Measurements from ENCODE around the gene CYP46A1.

CYP46A1 gene

DNA sequence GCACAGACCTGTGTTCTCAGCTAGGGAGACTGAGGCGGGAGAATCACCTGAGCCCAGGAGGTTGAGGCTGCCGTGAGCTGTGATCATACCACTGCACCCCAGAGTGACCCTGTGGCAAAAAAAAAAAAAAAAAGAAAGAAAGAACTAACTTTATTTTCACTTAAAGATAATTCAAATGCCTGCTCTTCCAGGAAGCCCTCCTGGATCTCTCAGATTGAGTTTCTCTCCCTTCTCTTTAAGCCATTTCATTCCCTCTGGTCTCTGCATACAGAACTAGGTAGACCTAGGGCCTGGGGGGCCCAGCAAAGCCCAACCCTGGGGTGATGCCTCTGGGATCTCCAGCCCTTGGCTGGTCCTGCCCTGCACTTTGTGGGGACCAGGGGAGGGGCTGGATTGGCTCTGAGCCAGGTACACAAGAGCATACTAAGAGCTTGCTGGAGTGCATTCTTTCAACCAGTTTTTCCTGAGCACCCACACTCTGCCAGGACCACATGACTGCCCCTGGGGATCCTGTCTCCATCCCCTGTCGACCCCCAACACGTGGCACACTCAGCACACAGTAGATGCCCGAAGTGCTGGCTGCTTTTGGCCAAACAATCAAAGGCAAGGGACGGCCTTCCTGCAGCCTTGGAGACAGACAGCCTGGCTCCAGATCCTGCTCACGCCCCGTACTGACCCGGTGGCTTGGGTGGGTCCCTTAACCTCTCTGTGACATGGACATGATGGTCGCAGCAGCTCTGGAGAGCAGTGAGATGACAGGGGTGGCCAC is 52.7 kb downstream of the CYP46A1 start:
- H3K79me2 ChIP-seq (ENCODE audit: insufficient read depth, low read length): no peaks in the 10 kb centered on the region
- no peak overlapping the region for H3K27ac ChIP-seq (ENCODE audit: low read depth, low read length, poor library complexity, severe bottlenecking)
- no peaks in the 10 kb centered on the region for H3F3A ChIP-seq (ENCODE audit: insufficient read depth, low read length)
- H3K4me3 ChIP-seq (ENCODE audit: low read depth, low read length, poor library complexity, severe bottlenecking): no peak overlapping the region
- H4K20me1 ChIP-seq (ENCODE audit: insufficient read depth, low read length): no peaks in the 10 kb centered on the region
- no peak overlapping the region for H3K9ac ChIP-seq (ENCODE audit: low read length)
- no peaks in the 10 kb centered on the region for H3K4me1 ChIP-seq (ENCODE audit: insufficient read depth, low read length, severe bottlenecking)
- H3K4me2 ChIP-seq (ENCODE audit: low read length): no peak overlapping the region
- H3K9me2 ChIP-seq (ENCODE audit: low read depth, low read length): no peaks in the 10 kb centered on the region
- no peaks in the 10 kb centered on the region for H3K36me3 ChIP-seq (ENCODE audit: insufficient read depth, low read length)
- no peaks in the 10 kb centered on the region for H3K9me3 ChIP-seq (ENCODE audit: low read length)
- TF ChIP-seq EZH2 (IDR thresholded peaks at IDR 0.05; ENCODE audit: borderline replicate concordance, low read length): no peak
- TF ChIP-seq, protein P1, sequence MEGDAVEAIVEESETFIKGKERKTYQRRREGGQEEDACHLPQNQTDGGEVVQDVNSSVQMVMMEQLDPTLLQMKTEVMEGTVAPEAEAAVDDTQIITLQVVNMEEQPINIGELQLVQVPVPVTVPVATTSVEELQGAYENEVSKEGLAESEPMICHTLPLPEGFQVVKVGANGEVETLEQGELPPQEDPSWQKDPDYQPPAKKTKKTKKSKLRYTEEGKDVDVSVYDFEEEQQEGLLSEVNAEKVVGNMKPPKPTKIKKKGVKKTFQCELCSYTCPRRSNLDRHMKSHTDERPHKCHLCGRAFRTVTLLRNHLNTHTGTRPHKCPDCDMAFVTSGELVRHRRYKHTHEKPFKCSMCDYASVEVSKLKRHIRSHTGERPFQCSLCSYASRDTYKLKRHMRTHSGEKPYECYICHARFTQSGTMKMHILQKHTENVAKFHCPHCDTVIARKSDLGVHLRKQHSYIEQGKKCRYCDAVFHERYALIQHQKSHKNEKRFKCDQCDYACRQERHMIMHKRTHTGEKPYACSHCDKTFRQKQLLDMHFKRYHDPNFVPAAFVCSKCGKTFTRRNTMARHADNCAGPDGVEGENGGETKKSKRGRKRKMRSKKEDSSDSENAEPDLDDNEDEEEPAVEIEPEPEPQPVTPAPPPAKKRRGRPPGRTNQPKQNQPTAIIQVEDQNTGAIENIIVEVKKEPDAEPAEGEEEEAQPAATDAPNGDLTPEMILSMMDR (IDR thresholded peaks at IDR 0.05; ENCODE audit: low read length): no peak
- no peaks in the 10 kb centered on the region for H3K27me3 ChIP-seq (ENCODE audit: insufficient read depth, low read length)
- no peak overlapping the region for H2AFZ ChIP-seq (ENCODE audit: low read length)

DNA sequence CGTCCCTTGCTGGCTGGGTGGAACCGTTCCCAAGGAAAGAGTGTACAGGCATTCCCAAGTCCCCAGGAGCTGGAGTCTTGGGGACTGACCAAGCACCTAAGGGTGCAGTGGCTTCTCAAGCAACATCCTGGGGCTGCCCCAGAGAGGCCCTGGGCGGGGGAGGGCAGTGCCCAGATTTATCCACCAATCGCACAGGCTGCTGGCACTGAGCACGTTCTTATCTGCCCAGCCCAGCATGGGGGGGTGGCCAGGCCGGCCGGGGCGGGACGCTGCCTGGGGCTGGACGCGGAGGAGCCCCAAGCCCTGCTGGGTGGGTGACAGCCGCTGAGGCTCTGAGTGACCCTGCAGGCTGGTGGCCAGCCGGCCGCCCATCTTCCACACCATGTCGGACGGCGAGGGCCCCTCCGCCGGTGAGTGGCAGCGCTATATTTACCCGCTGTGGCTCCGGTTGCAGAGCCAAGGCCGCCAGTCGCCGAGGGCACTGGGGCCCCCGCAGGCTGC is 53.4 kb downstream of the CYP46A1 start:
- Histone ChIP-seq H3K36me3 (ENCODE audit: insufficient read depth, low read length) (no peaks in the 10 kb centered on the region), H3K27me3 (ENCODE audit: insufficient read depth, low read length) (no peaks in the 10 kb centered on the region; the same call in 1 of the 2 replicates), H3K4me2 (ENCODE audit: low read length) (no peak overlapping the region), H3K4me3 (ENCODE audit: low read depth, low read length, poor library complexity, severe bottlenecking) (no peak overlapping the region), H3K4me1 (ENCODE audit: insufficient read depth, low read length, severe bottlenecking) (no peaks in the 10 kb centered on the region), H3K27ac (ENCODE audit: low read depth, low read length, poor library complexity, severe bottlenecking) (no peak overlapping the region), H3K9ac (ENCODE audit: low read length) (no peak overlapping the region), H2AFZ (ENCODE audit: low read length) (no peak overlapping the region), H4K20me1 (ENCODE audit: insufficient read depth, low read length) (no peaks in the 10 kb centered on the region), H3K9me3 (ENCODE audit: low read length) (no peaks in the 10 kb centered on the region), H3F3A (ENCODE audit: insufficient read depth, low read length) (no peaks in the 10 kb centered on the region), H3K9me2 (ENCODE audit: low read depth, low read length) (no peaks in the 10 kb centered on the region), H3K79me2 (ENCODE audit: insufficient read depth, low read length) (no peaks in the 10 kb centered on the region)
- TF ChIP-seq, protein P1 (IDR thresholded peaks at IDR 0.05; ENCODE audit: low read length): no peak
- no peak for TF ChIP-seq EZH2 (IDR thresholded peaks at IDR 0.05; ENCODE audit: borderline replicate concordance, low read length)

DNA sequence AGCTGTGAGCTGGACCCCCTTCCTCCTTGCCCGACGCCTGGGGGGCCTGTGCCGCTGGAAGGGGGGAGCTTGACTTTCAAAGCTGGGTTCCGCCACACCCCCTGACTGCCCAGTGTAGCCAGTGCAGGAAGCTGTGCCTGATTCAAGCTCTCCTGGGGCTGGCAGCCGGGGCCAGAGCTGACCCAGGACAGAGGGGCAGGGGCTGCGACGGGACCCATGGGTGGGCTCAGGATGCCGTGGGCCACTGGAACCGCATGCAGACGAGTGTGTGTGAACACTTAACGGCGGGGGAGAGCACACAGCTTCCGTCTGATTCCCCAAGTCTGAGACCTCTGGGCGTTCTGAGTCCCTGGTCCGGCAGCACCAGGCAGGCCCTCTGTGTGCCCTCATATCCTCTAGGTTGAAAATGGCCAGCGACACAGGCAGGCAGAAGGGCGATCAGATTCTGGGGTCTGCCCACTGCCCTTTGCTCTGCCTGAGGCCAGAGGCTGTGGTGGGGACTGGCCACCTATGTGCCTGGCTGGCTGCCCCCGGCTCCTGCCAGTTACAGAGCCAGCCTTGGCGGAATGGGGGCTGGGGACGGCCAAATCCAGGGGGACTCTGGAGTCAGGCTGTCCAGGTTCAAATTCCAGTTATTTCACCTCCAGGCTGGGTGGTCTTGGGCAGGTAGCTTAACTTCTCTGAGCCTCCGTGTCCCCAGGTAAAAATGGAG is 54.0 kb downstream of the CYP46A1 start:
- Histone ChIP-seq H3F3A (ENCODE audit: insufficient read depth, low read length) (no peaks in the 10 kb centered on the region), H3K4me2 (ENCODE audit: low read length) (no peak overlapping the region), H3K4me3 (ENCODE audit: low read depth, low read length, poor library complexity, severe bottlenecking) (no peak overlapping the region), H3K9me3 (ENCODE audit: low read length) (no peaks in the 10 kb centered on the region), H3K9me2 (ENCODE audit: low read depth, low read length) (no peaks in the 10 kb centered on the region), H3K27me3 (ENCODE audit: insufficient read depth, low read length) (no peaks in the 10 kb centered on the region; the same call in 1 of the 2 replicates), H3K36me3 (ENCODE audit: insufficient read depth, low read length) (no peaks in the 10 kb centered on the region), H3K27ac (ENCODE audit: low read depth, low read length, poor library complexity, severe bottlenecking) (no peak overlapping the region), H2AFZ (ENCODE audit: low read length) (no peak overlapping the region), H3K4me1 (ENCODE audit: insufficient read depth, low read length, severe bottlenecking) (no peaks in the 10 kb centered on the region), H3K79me2 (ENCODE audit: insufficient read depth, low read length) (no peaks in the 10 kb centered on the region), H4K20me1 (ENCODE audit: insufficient read depth, low read length) (no peaks in the 10 kb centered on the region), H3K9ac (ENCODE audit: low read length) (no peak overlapping the region)
- TF ChIP-seq, protein P1 (IDR thresholded peaks at IDR 0.05; ENCODE audit: low read length): no peak
- TF ChIP-seq EZH2 (IDR thresholded peaks at IDR 0.05; ENCODE audit: borderline replicate concordance, low read length): no peak
